A549 (cell line): ENCODE data around the gene TBX1.

ENCODE experiments used
- BHLHE40 ChIP-seq: IDR thresholded peaks from 2 replicates; pipeline ENCODE4 v1.6.1; 2012; ENCODE audit warnings: low read depth, low read length, inconsistent platforms
- CEBPB ChIP-seq, 2 experiments: fragments of >200 bp in 1 of 2; sonication (Bioruptor Twin) in 1 of 2; formaldehyde crosslinking in 1 of 2; IDR thresholded peaks; 2 replicates each; pipeline ENCODE4 v1.6.1; 2012 to 2016
- E2F6 ChIP-seq: IDR thresholded peaks from 2 replicates; pipeline ENCODE4 v1.6.1; 2012; ENCODE audit warnings: low read depth, borderline replicate concordance
- ESRRA ChIP-seq: fragments of 150-350 bp; IDR thresholded peaks from 2 replicates; pipeline ENCODE4 v1.6.1; 2014; ENCODE audit warnings: mild to moderate bottlenecking, low read length, borderline replicate concordance
- JUNB ChIP-seq: fragments of >200 bp; sonication (Bioruptor Twin); formaldehyde crosslinking; IDR thresholded peaks from 2 replicates; pipeline ENCODE4 v1.6.1; 2016
- KDM1A ChIP-seq: fragments of 200-600 bp; sonication (generic); IDR thresholded peaks from 2 replicates; pipeline ENCODE4 v1.6.1; 2016; ENCODE audit warnings: low read depth, mild to moderate bottlenecking
- PBX3 ChIP-seq: IDR thresholded peaks from 2 replicates; pipeline ENCODE4 v1.6.1; 2012
- POLR2A ChIP-seq: IDR thresholded peaks from 2 replicates; pipeline ENCODE4 v1.6.1; 2012; ENCODE audit warnings: mild to moderate bottlenecking, low read length
- RAD21 ChIP-seq, 2 experiments: fragments of >200 bp in 1 of 2; sonication (Bioruptor Twin) in 1 of 2; formaldehyde crosslinking in 1 of 2; IDR thresholded peaks in 1 of 2; conservative IDR thresholded peaks in 1 of 2; 2 replicates in 1 of 2; 3 replicates in 1 of 2; pipeline ENCODE4 v1.6.1; 2012 to 2018; ENCODE audit warnings: inconsistent platforms in 1 of 2
- ZNF302 ChIP-seq: fragments of 250-450 bp; sonication (Bioruptor Pico); IDR thresholded peaks from 2 replicates; pipeline ENCODE4 v1.9.0; 2021; ENCODE audit warnings: inconsistent platforms, mild to moderate bottlenecking, moderate library complexity
- TF ChIP-seq, protein P1 (sequence below): fragments of 150-350 bp; IDR thresholded peaks from 2 replicates; pipeline ENCODE4 v1.6.1; 2014; ENCODE audit warnings: low read depth, mild to moderate bottlenecking, low read length
- TF ChIP-seq, protein P2 (sequence below): fragments of >200 bp; sonication (Bioruptor Twin); formaldehyde crosslinking; IDR thresholded peaks from 3 replicates; pipeline ENCODE4 v1.5.1; 2016
- TF ChIP-seq, protein P3 (sequence below): IDR thresholded peaks from 2 replicates; pipeline ENCODE4 v1.6.1; 2012

DNA sequence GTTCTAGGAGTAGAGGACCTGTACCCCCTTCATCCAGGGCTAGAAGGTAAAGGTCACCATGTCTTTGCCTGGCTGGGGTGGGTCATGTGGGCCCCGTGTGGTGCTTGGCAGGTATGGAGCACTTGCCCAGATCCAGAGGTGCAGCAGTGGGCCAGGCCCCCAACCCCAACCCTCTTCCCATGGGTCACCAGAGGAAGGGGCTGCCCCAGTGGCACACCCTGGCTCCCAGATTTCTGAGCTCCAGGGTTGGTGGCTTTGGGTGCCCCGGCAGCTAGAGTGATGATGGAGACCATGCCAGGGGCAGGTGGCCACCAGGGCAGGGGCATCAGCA lies 39.6 kb upstream of the TBX1 start:
- TF ChIP-seq, protein P1, sequence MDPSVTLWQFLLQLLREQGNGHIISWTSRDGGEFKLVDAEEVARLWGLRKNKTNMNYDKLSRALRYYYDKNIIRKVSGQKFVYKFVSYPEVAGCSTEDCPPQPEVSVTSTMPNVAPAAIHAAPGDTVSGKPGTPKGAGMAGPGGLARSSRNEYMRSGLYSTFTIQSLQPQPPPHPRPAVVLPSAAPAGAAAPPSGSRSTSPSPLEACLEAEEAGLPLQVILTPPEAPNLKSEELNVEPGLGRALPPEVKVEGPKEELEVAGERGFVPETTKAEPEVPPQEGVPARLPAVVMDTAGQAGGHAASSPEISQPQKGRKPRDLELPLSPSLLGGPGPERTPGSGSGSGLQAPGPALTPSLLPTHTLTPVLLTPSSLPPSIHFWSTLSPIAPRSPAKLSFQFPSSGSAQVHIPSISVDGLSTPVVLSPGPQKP, result no peak
- TF ChIP-seq, protein P2, sequence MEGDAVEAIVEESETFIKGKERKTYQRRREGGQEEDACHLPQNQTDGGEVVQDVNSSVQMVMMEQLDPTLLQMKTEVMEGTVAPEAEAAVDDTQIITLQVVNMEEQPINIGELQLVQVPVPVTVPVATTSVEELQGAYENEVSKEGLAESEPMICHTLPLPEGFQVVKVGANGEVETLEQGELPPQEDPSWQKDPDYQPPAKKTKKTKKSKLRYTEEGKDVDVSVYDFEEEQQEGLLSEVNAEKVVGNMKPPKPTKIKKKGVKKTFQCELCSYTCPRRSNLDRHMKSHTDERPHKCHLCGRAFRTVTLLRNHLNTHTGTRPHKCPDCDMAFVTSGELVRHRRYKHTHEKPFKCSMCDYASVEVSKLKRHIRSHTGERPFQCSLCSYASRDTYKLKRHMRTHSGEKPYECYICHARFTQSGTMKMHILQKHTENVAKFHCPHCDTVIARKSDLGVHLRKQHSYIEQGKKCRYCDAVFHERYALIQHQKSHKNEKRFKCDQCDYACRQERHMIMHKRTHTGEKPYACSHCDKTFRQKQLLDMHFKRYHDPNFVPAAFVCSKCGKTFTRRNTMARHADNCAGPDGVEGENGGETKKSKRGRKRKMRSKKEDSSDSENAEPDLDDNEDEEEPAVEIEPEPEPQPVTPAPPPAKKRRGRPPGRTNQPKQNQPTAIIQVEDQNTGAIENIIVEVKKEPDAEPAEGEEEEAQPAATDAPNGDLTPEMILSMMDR, result no peak
- TF ChIP-seq, protein P3, sequence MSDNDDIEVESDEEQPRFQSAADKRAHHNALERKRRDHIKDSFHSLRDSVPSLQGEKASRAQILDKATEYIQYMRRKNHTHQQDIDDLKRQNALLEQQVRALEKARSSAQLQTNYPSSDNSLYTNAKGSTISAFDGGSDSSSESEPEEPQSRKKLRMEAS, result no peak
- TF ChIP-seq ESRRA (no peak), ZNF302 (CRISPR knock-in tag) (no peak), POLR2A (no peak), CEBPB (IDR thresholded peaks at IDR 0.05) (no peak), PBX3 (no peak), KDM1A (no peak), E2F6 (no peak), JUNB (no peak), BHLHE40 (no peak), RAD21 (conservative IDR thresholded peaks at IDR 0.05 in 1 of 2, IDR thresholded peaks at IDR 0.05 in 1 of 2) (no peak)
